ENCODE results near the gene KAT2A.
A peak's percentile ranks its signal among the peaks of the same experiment; 100 is the strongest.

Gene KAT2A

DNA sequence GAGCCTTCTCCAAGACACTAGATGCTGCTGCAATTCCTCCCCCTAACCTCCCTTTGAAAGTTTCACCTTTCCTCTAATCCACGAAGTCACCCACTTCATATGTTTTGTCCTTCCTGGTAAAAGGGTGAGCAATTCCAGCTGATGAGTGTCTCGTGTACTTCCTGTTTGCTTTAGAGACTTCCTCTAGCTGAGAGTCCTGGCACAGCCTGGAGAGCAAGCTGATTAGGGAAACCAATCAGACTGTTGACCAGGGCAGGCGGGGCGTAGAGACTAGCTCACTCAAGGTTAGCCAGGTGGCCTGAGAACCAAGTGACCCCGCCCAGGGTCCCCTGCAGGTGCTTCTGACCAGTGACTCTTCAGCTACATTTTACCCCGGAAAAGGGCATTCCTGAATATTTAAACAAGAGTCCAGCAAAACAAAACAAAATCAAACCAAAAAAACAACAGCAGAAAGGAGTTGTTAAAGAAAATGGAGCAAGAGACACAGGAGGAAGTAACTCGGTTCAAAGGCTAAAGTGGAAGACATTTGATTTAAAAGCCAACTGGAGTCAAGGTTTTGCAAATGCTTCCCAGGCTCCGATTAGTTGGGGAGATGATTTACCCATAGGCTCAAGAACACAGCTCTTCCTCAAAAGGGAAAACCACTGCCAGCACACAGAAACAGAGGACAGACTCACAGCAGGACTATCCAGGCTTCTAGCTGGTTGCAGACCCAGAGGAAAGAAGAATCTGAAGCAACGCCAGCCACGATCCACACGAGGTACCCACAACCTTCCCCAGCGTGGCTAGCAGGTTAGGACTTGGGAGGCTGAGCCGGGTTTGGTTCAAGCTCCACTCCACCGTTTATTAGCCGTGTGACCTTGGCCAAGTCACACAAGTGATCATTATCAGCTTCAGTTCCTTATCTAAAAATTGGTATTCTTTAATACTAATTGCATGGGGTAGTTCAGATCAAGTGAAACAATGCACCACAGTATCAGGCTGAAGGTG lies 14.8 kb upstream of the KAT2A start:
- peak; percentile 16 for DNase-seq (ENCODE audit: low read depth)

DNA sequence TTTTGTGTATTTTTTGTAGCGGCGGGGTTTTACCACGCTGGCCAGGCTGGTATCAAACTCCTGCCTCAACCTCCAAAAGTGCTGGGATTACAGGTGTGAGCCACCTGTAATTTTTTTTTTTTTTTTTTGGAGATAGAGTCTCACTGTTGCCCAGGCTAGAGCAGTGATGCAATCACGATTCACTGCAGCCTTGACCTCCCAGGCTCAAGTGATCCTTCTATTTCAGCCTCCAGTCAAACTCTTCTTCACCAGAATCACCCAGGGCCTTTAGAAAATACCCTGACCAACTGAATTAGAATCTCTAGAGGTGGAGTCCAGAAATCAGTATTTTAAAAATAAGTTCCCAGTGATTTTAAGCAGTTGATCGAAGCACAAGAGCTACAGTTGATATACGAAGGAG lies 14.0 kb upstream of the KAT2A start:
- DNase-seq (ENCODE audit: low read depth): no peak

DNA sequence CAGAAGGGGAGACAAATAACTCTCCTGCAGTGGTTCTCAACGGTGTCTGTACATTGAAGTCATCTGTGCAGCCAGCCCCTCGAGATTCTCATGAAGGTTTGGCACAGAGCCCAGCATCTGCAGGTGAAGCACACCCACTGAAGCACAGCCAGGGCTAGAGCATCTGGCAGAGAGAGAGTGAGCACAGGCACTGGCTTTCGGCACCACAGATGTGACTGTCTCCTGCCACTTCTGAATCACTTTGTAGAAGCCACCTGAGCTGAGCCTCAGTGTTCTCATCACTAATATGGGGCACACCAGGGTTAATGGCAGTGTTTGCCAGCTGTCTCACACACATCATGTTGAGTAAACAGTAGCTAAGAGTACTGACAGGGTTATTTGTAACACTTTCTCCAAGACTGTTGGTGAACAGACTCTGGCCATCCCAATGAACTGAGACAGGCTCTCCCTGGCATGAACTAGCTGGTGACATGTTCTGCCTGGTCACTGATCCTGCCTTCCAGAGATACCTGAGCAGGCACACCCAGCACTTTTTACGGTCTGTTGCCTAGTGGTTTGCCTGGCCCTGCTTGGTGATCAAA lies 12.4 kb upstream of the KAT2A start:
- DNase-seq (ENCODE audit: low read depth): no peak

DNA sequence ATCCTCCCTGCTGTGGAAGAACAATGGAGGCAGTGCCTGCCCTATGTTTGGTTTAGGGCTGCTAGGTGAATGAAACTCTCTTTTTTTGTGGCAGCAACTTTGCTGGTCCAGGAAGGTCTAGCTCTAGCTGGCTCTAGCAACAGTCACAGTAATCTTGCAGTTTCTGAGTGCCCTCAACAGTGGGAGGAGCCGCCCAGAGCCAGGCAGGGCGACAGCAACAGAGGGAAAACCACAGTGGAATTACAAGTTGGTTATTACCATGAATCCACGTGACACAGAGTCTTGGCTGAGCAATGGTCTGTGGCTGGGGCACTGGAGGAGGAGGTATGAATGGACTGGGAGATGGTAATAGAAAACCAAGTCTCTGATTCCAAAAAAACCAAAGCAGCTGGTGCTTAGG lies 11.8 kb upstream of the KAT2A start:
- peak; percentile 81 for DNase-seq (ENCODE audit: low read depth)

DNA sequence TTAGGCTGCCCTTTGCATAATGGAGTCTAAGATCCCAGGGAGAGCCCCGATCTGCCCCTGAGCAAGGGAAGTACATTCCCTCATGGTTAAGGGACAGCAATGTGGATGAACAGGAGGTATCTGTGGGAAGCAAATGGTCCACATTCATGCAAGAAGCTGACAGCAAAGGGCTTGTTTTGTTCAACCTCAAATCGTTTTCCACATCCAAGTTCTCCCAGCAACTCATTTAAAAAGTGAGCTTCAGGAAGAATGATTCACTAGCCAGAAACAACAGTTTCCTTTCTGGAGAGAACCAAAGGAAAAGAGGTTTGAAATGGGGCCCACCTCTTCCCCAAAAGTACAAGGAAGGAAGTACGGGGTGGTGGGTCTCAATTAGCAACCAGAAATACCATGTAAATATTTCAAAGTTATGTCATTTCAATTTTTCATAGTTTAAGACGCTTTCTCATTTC lies 10.8 kb upstream of the KAT2A start:
- no peak for DNase-seq (ENCODE audit: low read depth)

DNA sequence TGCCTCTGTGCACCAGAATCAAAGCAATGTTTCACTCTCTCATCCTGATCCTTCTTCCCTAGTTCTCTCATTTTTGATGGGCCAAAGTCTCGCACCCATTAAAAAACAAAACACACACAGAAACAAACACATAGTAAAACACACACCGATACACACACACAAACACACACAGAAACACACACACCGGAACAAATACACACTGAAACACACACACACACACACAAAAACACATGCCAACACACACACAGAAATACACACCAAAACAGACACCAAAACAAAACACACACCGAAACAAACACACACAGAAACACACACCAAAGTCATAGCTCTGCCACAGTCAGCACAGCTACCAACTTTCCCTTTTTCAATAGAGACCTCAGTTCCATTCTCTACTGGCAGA lies 10.1 kb upstream of the KAT2A start:
- no peak for DNase-seq (ENCODE audit: low read depth)

DNA sequence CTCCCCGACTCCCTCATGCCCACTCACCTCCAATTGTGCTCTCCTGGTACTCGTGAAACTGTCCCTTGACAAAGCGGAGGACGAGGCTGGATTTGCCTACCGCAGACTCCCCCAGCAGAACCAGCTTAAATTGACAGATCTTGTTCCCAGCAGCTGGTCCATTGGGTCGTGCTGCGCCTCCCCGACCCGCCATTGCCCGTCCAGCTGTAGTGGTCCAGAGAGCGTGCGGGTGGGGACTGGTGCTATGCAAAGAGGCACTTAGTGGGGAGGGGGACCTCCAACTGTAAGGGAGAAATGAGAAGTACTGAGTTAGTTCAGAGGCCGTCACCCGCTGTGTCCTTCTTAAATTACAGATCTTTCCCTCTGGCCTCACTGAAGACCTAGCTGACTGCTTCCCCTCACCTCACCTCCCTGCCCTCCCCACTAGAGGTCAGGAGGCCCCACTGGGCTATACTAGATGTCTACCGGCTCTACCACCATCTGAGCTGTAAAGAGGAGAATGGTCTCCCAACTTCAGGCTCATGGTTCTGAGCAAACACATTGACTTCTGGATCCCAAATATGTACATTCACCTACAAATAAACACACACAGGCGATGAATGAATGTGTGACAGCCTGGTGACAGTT lies 9.3 kb upstream of the KAT2A start:
- no peak for DNase-seq (ENCODE audit: low read depth)

DNA sequence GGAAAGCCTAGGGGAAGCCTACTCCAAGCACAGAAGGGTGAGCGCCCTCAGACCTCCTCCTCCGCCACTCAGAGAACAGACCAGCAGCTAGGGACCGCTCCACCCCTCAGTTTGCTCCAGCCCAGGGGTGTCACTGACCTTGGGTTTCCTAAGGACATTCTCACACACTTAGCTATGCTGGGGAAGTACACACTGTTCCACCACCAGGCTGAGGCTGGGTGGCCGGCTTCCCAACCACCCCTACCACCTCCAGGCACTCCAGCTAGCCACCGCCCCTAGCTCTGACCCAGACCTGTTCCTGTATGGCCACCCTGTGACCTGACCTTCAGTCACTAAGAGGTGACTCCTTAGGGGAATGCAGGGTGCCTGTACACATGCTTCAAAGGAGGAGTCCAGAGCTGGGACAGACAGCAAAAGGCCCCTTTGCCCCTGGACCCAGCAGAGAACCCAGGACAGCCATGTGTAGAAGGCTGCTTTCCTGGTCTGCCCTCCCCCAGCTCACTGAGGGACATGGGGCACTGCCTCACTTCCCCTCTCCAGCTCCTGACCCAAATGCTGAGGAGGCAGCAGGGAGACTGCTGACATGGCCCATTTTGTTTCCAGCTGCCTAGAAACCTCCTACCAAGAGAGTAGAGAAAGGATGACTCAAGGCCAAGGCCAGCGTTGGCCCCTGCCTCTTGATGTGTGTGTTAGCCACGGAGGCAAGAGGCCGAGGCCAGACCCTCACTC lies 8.1 kb upstream of the KAT2A start:
- no peak for DNase-seq (ENCODE audit: low read depth)

DNA sequence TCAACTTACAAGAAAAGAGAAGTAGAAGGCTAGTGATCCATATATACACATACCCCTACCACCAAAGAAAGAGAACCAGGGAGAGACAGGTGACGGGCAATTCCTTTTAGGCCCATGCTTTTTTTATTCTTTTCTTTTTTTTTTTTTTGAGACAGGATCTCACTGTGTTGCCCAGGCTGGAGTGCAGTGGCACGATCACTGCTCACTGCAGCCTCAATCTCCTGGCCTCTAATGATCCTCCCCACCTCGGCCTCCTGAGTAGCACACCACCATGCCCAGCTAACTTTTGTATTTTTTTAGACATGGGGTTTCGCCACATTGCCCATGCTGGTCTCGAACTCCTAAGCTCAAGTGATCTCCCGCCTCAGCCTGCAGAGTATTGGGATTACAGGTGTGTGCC lies 6.2 kb upstream of the KAT2A start:
- no peak for DNase-seq (ENCODE audit: low read depth)

DNA sequence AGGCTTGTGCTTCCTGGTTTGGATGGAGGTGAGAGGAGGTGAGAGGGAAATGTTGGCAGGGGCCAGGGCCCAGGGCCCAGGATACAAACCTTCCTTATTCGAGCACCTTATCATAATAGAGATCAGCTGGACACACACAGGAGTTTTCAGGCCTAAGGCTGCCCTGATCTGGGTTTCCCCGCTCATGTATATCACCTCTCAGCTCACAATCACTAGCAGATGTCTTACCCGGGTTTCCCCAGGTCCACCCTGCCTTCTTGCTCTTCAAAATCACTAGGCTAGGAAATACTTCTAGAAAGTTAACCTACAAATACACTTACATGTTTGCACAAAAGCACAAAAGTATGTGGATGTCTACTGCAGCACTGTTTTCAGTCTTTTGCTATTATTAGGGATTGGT lies 5.7 kb upstream of the KAT2A start:
- no peak for DNase-seq (ENCODE audit: low read depth)

DNA sequence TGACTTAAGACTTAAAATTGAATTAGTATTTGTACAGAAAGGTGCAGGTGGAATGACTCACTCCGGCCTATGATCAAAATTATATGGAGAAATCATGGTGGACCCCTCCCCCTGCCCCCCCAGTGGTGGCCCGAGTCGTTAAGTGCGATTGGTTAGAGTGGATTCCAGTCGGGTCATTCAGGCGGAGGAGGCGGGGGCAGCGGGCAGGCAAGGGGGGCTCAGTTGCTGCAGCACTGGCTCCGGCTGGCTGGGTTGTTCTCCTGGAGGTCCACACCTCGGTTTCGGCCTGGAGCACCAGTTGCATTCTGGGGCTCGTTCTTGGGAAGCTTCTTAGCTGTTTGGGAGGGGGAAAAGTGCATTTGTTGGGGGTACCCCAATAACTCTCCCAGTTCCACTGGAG lies 4.4 kb upstream of the KAT2A start:
- DNase-seq (ENCODE audit: low read depth): no peak

DNA sequence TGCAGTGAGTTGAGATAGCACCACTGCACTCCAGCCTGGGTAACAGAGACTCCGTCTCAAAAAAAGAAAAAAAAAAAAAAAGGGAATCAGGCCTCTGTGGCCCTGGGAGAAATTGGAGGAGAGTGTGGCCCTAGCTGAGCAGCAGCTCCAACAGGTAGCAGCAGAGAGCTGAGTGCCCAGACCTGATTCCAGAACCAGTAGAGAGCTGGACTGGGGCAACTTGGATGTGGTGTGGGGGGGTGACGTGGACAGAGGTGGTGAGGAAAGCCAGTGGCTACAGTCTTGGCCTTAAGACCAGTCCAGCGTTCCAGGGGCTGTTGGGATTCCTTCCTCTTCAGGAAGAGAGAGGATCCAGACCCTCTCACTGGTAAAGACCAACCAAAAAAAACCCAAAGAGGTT lies 3.1 kb upstream of the KAT2A start:
- no peak for DNase-seq (ENCODE audit: low read depth)

DNA sequence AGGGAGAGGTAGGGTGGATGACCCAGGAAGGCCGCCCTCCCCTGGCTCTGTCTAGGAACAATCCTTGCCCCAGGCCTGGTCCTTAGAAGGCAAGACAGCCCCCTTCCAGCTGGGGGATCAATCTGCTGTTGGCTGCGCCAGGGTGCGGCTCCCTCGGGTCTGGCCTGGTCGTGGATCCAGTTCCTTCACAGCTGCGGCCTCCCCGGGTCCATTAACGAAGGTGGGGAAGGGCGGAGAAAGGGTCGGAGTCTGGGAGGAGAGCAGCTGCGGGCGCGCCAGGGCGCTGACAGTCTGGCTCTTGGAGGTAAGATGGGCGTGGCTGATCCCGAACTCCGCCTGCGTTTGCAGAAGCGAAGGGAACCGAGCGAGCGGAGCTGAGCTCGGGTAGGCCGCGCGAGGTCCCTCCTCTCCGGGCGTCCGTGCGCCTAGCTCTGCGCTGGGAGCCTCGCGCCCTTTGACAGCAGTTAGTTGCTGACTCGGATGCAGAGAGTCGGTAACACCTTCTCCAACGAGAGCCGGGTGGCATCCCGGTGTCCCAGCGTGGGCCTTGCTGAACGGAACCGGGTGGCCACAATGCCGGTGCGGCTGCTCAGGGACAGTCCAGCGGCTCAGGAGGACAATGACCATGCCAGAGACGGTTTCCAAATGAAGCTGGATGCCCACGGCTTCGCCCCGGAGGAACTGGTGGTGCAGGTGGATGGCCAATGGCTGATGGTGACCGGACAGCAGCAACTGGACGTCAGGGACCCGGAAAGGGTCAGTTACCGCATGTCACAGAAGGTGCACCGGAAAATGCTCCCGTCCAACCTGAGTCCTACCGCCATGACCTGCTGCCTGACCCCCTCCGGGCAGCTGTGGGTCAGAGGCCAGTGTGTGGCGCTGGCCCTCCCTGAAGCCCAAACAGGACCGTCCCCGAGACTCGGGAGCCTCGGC lies 1.5 kb upstream of the KAT2A start, which contains the start of gene HSPB9:
TSS of gene HSPB9 (plus strand) at position 434 of the 933 bp plus-strand sequence. CDS start at position 481, 47 bp downstream.
- DNase-seq (ENCODE audit: low read depth): no peak

DNA sequence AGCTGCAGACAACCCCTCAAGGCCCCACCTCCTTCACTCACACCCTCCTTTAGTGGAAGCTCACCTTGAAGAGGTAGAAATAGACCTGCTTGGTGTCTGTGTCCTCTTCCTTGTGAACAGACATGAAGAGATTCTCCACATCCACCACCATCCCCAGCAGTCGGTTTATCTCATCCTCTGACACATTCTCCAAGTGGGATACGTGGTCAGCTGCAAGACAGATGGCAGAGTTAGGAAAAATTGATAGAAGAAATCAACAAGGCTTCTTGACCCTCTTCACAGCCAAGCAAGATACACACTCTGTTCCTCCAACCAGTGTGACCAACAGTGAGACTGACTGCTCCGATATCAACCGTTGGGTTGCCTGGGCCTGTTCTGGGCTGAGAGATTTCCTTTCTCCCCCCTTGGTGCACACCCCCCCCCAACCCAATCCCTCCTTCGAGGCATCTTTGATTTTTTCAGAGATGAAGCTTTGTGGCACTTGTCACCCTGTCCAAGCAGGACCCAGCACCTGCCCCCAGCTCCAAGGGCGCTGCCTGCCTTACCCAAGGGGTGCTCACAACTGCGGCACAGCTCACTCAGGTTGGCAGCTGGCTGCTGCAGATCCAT lies 902 bp downstream of the KAT2A start:
- DNase-seq (ENCODE audit: low read depth): no peak

DNA sequence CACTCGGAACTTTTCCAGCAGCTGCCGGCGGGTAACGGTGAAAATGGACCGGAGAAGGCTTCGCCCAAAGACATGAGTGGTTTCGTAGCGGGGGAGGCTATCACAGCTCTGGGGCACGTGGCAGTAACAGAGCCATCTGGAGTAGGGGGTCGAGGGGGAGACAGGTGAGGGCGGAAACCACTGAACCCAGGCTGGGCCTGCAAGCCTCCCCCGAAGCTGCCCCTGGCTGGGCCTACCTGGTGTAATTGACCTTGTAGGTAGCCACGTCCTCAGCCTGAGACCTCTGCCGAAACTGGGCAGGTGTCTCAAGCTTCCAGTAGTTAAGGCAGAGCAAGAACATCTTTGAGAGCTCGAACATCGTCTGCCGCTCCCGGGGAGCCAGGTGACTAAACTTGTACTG lies 1.9 kb downstream of the KAT2A start:
- no peak for DNase-seq (ENCODE audit: low read depth)

DNA sequence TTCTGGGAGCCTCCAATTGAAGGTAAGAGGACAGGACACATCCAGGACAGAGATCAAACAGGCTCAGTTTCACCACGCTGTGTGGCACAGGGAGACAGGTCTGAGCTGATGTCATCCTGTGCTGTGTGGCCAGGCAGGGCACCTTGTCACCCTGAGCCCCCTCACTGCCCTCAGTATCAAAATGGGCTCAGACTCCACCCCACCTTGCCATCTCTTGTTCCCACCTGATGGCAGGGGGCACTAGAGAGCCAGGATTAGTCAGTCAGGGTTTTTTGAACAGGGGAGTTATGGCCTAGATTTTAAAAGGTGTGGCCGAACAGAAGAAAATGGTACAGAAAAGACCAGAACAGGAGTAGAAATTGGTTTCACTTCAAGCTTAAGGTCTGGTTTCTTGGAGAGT lies 2.6 kb downstream of the KAT2A start:
- DNase-seq (ENCODE audit: low read depth): no peak

DNA sequence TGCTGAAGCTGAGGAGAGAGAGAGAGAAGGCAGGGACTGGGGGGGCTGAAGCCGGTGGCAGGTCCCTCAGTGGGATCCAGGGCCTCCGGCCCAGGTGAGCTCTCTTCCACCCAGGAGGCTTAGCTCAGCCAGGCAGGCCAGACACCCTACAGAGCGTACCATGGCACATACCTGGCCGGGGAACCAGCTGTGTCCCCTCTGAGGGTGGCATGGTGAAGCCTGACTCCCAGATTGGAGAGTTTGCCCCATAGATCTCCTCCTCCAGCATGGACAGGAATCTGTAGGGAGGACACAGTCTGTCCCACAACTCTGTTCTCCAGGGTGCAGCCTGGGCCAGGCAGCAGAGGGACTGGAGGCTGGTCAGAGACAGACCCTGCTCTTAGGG lies 3.0 kb downstream of the KAT2A start:
- no peak for DNase-seq (ENCODE audit: low read depth)

DNA sequence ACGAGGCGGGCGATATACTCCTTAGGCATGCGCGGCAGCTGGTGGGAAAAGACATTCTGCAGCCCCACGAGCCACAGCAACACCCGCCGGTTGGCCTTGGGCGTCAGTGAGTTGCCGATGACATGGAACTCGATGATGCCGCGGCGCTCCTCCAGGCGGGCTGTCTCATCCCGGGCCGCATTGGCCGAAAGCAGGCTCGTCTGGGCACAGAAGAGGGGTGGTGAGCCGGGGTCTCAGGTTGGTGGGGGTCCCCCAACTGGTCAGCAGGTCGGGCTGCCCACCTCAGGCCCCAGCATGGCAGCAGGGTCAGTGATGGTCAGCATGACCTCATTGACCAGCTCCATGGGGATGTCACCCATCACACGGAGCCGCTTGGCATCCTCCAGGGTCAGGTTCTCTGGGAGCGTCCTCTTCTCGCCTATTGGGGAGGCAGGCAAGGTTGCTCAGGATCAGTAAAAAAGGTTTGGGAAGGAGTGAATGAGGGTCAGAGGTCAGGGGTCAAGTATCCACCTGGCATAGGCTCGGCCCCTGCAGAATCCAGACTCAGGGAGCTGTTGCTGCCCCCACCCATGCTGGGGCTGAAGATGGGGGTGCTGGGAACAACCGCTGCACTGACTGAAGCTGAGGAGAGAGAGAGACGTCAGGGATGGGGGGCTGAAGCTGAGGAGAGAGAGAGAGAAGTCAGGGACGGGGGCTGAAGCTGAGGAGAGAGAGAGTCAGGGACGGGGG lies 3.6 kb downstream of the KAT2A start:
- no peak for DNase-seq (ENCODE audit: low read depth)

DNA sequence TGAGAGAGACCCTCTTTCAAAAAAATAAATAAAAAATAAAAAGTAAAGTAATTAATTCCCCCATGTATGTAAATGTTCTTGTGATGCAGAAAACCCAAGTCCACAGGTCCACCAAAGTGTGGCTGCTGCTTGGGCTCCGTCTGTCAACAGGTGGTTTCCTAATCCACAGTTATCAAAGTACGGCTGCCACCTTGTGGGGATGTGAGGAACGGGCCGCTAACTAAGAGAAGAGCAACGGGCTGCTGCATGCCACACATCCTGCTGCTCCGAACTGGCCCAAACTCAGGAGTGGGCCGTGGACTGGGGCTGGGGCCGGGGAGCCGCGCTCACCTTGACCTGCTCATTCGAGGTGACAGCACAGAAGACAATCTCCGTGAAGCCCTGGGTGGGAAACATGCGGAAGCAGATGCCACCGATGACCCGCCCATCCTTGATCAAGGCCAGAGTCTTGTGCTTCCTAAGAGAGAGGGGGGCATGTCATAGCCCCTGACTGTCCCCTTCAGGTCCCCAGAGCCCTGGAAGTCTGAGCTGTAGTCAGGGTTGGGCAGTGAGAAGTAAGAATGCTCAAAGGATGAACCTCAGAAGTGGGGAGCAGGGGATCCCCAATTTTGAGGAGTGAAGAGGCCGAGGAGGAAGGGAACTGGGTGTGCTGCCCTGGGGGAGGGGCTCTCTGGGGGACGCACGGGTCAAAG lies 4.3 kb downstream of the KAT2A start:
- peak; percentile 65 for DNase-seq (ENCODE audit: low read depth)
